ENCODE data around the gene GULP1. TPM values are rescaled to one million over a fixed set of nuclear protein-coding genes. Genes with fewer than 3 reads are reported as not detected.

Gene GULP1
- total and polyA plus RNA-seq, 12 donors = 2.0 to 6.0 (median 4.7) TPM

DNA sequence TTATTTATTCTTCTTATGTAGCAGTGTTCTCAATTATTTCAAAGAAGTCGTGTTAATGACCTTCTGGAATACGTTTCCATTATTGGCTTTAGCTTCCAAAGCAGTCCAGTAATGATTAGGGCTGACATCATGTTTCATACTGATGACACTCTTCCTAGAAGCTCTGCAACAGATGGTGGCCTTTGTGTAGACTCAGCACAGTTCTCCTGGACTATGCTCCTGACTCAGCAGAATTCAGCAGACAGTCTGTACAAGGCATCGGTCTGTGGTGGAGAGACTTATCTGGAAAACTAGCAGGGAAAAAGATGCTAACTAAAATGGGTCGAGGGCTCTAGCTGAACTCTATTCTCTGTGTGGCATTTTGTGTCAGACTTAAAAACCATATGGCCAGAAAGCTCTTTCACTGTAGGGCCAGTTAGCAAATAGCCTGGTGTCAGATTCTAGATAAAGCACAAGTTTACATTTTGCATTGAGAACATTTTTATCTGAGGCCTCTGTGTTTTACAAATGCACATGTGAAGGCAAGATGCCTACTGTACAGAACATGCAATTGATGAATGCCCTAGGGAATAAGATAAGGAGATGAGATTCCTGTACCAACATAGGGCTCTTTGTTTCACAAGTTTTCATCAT lies 35.1 kb downstream of the GULP1 start:
- DNase-seq (no peak), ATAC-seq (peak in 2 of 8 donors; percentile 56 to 63)
- 58 to 65% methylated on average over 4 of the region's 4 CpGs for WGBS, 2 donors
- Histone ChIP-seq H3K27me3 (no peaks in the 10 kb centered on the region), H3K36me3 (no peaks in the 10 kb centered on the region), H3K4me3 (no peak overlapping the region), H3K27ac (no peak overlapping the region), H3K9me3 (no peaks in the 10 kb centered on the region), H3K4me1 (peaks cover 0 to 11% (median 0%) of the 10 kb centered on the region in 9 donors)
- TF ChIP-seq, protein P1, sequence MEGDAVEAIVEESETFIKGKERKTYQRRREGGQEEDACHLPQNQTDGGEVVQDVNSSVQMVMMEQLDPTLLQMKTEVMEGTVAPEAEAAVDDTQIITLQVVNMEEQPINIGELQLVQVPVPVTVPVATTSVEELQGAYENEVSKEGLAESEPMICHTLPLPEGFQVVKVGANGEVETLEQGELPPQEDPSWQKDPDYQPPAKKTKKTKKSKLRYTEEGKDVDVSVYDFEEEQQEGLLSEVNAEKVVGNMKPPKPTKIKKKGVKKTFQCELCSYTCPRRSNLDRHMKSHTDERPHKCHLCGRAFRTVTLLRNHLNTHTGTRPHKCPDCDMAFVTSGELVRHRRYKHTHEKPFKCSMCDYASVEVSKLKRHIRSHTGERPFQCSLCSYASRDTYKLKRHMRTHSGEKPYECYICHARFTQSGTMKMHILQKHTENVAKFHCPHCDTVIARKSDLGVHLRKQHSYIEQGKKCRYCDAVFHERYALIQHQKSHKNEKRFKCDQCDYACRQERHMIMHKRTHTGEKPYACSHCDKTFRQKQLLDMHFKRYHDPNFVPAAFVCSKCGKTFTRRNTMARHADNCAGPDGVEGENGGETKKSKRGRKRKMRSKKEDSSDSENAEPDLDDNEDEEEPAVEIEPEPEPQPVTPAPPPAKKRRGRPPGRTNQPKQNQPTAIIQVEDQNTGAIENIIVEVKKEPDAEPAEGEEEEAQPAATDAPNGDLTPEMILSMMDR (IDR thresholded peaks at IDR 0.05) = no peak
- intact Hi-C loops (cut with DNase I) = no loop called here

DNA sequence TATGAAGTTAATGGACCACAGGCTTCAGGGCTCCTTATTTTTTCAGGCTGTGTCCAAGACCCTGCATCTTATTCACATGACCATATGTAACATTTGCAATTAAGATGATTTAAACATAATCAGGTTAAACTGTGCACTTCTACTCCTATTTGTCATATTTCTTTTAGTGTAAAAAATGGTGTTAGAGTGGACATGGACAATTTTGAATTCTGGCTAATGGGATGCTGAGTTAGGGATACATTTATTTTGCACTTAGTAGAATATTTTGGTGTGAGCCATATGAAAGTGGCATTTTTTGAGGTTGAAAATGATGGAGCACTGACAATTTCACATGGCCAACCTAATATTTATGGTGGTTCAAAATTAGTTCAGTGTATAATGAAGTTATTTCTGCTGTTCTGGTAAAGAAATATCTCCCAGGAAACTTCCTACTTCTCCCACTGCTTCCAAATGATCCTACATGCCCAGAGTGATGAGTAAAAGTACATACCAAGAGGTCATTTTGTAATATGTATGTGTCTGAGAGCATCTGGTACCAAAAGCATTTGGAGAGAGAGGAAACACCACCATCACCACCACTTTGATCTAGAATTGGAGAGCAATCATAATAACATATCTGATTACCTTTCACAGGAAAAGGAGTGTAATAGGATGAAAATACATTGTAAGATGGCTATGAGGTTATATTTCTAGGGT lies 36.0 kb downstream of the GULP1 start:
- DNase-seq (no peak), ATAC-seq (no peak)
- Histone ChIP-seq H3K27ac (no peak overlapping the region), H3K36me3 (no peaks in the 10 kb centered on the region), H3K9me3 (no peaks in the 10 kb centered on the region), H3K4me1 (peaks cover 0 to 11% (median 0%) of the 10 kb centered on the region in 9 donors), H3K27me3 (no peaks in the 10 kb centered on the region), H3K4me3 (no peak overlapping the region)
- TF ChIP-seq, protein P1 (IDR thresholded peaks at IDR 0.05) = no peak
- intact Hi-C loops (cut with DNase I) = no loop called here

DNA sequence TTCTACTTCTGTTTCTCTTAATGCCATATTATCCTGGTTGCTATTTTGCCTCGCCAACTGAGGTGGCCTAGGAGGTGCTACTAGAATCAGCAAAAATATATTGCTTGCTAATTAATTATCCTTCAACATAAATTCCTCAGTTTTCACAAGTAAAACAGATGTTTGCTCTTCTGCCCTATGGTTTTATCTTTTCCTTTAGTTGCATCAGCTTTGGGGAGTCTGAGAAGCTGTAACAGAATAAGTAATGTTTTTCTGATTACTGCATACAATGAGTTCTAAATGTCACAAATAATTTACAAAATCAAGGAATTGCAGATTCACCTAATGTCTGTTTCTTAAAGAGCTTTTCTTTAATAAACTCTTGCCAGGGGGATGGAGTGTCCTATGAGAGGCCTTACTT lies 36.7 kb downstream of the GULP1 start:
- no peak for DNase-seq
- WGBS, 2 donors = 95 to 97% methylated on average over 1 of the region's 1 CpG
- TF ChIP-seq, protein P1 (IDR thresholded peaks at IDR 0.05) = no peak
- no peaks in the 10 kb centered on the region for H3K27me3 ChIP-seq
- H3K9me3 ChIP-seq = no peaks in the 10 kb centered on the region
- H3K4me1 ChIP-seq = peaks cover 0 to 17% (median 6%) of the 10 kb centered on the region in 9 donors
- intact Hi-C loops (cut with DNase I) = no loop called here
- no peaks in the 10 kb centered on the region for H3K36me3 ChIP-seq
- no peak overlapping the region for H3K4me3 ChIP-seq
- no peak overlapping the region for H3K27ac ChIP-seq
- ATAC-seq = no peak

DNA sequence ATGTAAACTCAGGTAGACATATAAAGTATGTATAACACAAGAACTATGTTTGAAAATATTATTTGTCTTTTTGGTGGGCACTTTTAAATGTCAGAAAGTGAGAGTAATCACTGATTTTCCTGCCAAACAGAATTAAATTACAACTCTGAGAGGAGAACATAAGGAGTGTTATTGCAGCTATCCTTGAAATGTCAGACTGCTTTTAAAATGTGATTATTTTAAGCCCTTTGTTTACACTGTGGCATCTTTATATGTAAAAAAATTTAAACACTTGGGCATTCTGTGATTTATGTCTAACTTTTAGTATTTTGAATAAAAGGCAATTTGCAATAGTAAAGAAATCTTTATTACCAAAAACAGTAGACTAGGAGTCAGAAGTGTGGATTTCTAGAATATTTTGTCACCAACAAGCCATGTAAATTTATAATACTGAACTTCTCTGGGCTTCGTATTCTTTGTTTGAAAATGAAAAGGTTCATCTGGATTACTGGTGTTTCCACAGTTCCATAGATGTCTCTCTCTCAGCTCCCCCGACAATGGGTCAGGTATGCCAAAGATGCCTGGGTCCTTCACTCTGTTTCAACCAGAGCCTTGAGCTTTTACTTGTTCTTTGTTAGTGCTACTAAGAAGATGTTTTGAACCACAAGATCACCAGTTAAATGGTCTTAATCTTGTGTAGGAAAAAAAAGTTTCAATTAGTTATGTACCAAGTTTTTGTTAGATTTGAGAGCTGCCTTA lies 38.8 kb downstream of the GULP1 start:
- Histone ChIP-seq H3K27me3 (no peaks in the 10 kb centered on the region), H3K36me3 (no peaks in the 10 kb centered on the region), H3K4me3 (no peak overlapping the region), H3K27ac (no peak overlapping the region), H3K4me1 (peaks cover 0 to 30% (median 9%) of the 10 kb centered on the region in 9 donors), H3K9me3 (no peaks in the 10 kb centered on the region)
- intact Hi-C loops (cut with DNase I) = loop anchor here in 3 of 10 donors (5.0 kb wide), 1 partner anchor 38 kb away; the partner anchor contains the start of gene GULP1 (in 3 of the 3)
- 95 to 96% methylated on average over 2 of the region's 2 CpGs for WGBS, 2 donors
- TF ChIP-seq, protein P1 (IDR thresholded peaks at IDR 0.05) = no peak
- ATAC-seq (no peak), DNase-seq (no peak)

All from heart right ventricle (tissue), 16 donors.